Activated CD4-positive, CD25-positive, alpha-beta regulatory T cell treated with anti-CD3 and anti-CD28 coated beads, Interleukin-2, amount 50 U/mL, for 24 hours (primary cell): Measurements from ENCODE around the gene ROBO3.

ENCODE experiments used
- ATAC-seq, 2 donors: fragments of 150-1000 bp; cut with Tn5 transposase; one replicate each; pipeline ENCODE4 v1.10.0; 2021; ENCODE audit warnings: mild to moderate bottlenecking in 1 of 2, moderate library complexity in 1 of 2

ROBO3 gene, protein sequence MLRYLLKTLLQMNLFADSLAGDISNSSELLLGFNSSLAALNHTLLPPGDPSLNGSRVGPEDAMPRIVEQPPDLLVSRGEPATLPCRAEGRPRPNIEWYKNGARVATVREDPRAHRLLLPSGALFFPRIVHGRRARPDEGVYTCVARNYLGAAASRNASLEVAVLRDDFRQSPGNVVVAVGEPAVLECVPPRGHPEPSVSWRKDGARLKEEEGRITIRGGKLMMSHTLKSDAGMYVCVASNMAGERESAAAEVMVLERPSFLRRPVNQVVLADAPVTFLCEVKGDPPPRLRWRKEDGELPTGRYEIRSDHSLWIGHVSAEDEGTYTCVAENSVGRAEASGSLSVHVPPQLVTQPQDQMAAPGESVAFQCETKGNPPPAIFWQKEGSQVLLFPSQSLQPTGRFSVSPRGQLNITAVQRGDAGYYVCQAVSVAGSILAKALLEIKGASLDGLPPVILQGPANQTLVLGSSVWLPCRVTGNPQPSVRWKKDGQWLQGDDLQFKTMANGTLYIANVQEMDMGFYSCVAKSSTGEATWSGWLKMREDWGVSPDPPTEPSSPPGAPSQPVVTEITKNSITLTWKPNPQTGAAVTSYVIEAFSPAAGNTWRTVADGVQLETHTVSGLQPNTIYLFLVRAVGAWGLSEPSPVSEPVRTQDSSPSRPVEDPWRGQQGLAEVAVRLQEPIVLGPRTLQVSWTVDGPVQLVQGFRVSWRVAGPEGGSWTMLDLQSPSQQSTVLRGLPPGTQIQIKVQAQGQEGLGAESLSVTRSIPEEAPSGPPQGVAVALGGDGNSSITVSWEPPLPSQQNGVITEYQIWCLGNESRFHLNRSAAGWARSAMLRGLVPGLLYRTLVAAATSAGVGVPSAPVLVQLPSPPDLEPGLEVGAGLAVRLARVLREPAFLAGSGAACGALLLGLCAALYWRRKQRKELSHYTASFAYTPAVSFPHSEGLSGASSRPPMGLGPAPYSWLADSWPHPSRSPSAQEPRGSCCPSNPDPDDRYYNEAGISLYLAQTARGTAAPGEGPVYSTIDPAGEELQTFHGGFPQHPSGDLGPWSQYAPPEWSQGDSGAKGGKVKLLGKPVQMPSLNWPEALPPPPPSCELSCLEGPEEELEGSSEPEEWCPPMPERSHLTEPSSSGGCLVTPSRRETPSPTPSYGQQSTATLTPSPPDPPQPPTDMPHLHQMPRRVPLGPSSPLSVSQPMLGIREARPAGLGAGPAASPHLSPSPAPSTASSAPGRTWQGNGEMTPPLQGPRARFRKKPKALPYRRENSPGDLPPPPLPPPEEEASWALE (N-terminal part only)

DNA sequence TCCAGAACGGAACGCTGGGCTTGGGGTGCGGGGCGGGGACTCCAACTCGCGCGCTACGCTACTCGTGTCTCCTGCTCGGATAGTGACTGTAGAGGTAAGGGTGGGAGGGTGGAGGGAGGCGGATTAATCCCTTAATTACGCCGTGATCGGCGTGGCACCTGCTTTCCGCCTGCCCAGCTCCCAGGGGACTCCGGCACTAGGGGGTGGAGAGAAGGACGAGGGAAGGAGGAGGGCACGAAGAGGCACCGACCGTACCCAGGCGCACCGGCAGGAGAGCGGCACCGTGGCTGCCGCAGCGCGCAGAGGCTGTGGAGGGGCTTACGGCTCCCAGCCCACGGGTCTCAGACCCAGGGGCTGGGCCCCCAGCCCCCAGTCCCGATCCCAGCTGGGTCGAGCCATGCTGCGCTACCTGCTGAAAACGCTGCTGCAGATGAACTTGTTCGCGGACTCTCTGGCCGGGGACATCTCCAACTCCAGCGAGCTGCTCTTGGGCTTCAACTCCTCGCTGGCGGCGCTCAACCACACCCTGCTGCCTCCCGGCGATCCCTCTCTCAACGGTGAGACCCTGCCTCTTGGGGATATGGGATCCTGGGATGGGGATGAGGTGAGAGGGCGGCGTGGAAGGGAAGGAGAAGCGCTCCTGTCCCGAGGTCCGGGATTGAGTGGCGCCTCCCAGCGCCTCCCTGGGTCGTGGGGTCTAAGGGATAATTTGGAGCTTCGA is at the start of gene ROBO3:
Gene ROBO3 (plus strand): TSS at position 252 of the 721 bp plus-strand sequence. CDS start 146 bp downstream, at position 398.
- no peak for ATAC-seq

DNA sequence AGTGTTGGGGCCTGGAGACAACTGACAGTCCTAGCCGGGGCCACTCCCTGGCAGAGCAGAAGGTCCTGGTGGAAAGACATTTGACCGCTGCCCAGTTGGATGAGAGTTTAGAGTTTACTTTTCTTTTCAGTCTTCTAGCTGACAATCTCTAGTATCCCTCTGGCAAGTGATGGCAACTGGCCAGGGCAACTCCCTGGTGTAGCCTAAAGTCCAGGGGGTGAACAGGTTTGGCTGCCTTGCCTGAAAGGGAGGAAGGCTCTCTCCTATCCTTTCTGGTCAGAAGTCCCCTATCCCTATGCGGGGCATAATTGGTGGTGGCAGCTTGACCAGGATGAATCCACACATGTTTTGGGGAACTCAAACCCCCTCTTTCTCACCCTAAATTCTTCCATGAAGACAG is 48.2 kb upstream of the ROBO3 start:
- ATAC-seq: no peak

DNA sequence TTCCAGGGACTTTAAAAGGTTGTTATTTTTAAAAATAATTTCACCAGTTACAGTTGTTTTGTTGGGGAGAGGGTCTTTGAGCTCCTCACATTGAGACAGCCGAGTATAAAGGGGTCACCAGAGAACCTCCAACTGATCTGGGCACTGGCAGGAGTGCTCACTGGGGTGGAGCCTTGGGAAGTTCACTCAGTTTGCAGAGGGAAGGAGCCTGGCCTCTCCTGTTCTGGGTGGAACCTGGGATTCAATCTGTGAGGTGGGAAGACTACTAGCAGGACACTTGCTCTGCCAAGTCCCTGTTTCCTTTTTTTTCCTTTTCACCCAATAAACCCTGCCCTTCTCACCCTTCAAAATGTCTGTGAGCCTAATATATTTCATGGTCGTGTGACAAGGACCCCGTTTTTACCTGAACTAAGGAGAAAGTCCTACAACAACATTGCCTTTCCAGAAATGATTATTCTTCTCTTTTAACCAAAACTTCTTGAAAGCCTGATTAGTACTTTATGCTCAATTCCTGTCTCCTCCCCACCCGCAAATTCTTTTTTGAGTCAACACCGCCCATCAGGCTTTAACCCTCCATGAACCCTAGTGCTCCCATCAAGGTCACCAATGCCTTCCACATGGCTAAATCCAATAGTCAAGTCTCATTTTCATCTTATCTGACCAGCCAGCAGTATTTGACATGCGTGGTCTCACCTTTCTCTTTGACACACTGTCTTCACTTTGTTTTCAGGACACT is 43.1 kb upstream of the ROBO3 start:
- ATAC-seq: no peak

DNA sequence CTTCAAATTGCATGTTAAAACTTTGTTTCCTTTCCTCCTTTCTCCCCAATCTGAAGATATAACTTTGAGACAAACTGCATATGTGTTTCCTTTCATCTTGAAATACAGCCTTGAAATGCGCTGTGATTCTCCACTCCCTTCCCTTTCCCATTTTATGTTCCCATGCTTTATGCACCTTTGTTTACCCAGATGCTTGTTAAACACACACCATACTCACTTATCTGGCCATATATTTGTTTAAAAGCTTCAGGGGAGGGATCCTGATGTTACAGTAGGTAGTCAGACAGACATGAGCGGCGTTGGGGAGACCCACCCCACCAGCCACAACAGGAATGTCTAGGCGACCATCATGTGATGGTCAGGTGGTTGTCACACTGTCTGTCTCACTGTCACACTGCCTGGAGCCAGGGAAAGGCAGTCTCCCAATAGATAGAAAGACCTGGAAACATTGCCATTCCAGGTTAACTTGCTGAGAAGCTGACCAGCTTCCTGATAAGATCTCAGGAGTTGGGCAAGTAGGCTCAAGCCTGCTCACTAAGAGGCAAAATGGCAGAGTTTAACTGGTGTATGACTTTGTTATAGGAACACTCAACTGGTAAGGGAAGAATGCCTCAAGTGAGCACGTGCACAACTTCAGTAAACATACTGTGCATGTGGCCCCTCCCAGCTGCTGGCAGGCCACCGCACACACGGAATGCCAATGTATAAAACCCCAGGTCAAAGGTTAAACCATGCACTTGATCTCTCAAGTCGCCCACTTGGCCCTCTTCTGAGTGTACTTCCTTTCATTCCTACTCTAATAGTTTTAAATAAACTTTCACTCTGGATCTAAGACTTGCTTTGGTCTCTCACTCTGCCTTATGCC is 41.5 kb upstream of the ROBO3 start:
- no peak for ATAC-seq

DNA sequence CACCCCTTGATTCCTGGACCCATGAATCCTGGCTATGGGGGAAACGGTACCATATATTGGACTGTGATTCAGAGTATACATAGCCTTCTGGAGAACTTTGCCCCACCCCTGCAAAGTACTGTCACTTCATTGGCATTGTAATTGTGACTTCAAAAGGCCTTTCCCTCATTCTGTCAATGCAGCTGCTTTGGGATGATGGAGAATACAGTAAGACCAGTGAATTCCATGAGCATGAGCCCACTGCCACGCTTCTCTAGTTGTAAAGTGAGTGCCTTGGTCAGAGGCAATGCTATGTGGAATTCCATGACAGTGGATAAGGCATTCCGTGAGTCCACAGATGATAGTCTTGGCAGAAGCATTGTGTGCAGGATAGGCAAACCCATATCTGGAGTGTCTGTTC is 39.4 kb upstream of the ROBO3 start:
- no peak for ATAC-seq

DNA sequence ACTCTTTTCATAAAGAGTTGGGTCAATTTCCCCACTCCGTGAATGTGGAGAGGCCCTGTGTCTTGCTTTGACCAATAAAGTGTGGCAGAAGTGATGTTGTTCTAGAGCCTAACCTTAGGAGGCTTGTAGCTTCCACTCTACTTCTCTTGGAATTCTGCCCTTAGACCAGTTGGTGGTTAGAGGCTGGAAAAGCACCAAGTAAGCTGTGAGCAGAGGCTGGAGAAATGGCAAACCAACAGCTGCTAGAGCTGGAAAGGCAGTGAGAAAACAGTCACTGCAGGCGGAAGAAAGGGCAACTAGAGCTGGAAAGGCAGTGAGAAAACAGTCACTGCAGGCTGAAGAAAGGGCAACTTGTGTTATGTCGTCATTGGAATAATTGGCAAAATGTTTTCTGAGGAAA is 35.2 kb upstream of the ROBO3 start:
- ATAC-seq: no peak

DNA sequence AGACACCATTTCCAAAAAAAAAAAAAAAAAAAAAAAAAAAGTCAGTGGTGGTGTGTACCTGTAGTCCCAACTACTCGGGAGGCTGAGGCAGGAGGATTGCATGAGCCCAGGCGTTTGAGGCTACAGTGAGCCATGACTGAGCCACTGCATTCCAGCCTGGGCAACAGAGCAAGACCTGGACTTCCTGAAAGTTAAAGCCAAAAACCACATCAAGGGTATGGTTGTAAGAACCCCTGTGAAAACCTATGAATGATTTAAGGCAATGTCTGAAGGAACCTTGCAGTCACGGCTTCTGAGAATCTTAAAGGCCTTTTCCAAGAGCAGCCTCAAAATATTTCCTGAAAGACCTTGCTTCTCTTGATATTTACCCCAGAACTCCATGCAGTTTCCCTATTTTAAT is 34.5 kb upstream of the ROBO3 start:
- ATAC-seq: no peak

DNA sequence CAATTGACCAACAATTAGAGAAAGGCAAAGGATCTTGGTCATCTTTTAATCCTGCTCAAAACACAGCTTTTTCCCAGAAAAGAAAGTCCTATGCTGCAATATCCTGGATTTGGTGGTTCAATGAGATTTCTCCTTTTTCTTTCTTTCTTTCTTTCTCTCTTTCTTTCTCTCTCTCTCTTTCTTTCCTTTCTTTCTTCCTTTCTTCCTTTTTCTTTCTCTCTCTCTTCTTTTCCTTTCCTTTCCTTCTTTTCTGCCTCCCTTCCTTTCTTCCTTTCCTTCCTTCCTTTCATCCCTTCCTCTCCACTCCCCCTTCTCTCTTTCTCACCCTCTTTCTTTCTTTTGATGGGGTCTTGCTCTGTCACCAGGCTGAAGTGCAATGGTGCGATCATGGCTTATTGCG is 33.3 kb upstream of the ROBO3 start:
- no peak for ATAC-seq

DNA sequence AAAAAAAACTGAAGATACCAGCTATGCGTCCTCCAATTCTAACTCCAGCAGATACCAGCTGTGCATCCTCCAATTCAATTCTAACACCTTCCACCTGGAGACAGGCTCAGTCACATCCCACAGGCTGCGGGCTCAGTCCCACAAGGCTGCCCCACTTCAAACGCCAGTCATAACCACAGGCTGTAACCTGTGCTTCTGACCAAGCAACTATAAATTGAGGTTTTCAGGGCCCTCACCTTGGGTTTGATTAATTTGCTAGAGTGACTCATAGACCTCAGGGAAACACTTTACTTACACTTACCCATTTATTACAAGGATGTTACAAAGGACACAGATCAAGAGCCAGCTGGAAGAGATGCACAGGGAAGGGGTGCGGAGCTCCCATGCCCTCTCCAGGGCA is 32.7 kb upstream of the ROBO3 start:
- ATAC-seq: no peak

DNA sequence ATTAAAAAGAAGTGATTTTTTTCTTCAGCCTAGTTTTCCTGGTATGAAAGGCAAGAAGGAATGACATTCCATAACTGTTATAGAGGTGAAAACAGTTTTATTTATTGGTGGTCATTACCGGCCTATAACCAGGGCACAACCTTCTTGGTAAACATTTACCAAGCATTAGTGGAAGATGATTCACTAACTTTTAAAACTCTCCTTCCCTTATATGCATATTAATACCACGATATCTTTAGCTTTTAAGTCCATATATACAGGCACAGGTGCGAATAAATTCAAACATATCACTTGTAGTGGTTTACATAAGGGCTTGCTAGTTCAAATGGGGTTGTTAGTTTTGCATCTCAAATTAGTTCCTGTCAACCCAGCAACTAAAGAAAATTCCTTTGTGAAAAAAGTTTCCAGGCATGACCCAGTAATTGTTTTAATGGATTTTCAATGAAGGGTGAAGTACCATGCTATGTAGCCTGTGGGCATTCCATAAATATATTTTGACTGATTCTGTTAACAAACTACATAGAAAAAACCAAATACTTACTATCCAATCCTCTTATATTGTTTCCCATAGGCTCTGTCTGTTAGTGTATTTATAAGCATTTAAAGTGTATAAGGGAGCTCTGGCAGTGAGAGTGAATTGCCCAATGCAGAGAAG is 30.6 kb upstream of the ROBO3 start:
- ATAC-seq: no peak

DNA sequence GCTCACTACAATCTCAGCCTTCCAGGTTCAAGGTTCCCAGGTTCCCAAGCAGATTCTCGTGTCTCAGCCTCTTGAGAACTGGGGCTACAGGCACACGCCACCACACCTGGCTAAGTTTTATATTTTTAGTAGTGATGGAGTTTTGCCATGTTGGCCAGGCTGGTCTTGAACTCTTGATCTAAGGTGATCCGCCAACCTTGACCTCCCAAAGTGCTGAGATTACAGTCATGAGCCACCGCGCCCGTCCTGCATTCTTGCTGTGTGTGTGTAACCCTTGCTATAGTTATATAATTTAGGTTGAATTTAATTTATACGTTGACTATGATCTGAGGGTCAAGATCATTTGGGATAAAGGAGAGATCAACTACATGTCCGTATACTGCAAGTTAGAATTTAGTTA is 29.3 kb upstream of the ROBO3 start:
- ATAC-seq: no peak

DNA sequence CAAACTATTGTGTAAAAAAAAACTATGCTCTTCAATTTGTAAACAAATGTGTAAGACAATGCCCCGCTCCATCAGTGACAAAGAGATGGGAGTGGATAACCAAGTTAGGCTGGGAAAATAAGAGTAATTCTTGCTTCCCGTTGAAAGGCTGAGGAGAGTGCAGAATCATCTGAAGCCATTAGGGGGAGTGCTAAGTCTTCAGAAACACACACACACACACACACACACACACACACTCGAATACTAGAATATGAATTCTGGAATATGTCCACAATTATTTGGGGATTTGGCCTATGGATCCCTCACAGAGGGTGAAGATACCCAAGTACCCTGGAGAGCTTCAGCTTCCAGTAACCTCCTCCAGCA is 27.8 kb upstream of the ROBO3 start:
- ATAC-seq: no peak

DNA sequence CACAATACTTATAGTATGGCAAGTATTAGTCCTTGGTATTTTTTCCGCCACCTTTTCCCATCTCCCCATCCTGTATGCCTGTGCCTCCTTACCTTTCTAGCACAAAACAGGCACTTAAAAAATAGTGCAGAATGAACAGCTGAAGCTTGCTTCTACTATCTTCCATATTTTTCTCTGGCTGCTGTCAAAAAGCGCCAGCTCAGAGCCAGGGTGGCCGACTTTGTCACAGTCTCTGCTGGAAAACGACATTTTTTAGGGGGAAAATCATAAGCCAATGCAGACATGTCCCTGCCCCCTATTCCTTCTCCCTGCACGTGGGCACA is 26.5 kb upstream of the ROBO3 start:
- no peak for ATAC-seq

DNA sequence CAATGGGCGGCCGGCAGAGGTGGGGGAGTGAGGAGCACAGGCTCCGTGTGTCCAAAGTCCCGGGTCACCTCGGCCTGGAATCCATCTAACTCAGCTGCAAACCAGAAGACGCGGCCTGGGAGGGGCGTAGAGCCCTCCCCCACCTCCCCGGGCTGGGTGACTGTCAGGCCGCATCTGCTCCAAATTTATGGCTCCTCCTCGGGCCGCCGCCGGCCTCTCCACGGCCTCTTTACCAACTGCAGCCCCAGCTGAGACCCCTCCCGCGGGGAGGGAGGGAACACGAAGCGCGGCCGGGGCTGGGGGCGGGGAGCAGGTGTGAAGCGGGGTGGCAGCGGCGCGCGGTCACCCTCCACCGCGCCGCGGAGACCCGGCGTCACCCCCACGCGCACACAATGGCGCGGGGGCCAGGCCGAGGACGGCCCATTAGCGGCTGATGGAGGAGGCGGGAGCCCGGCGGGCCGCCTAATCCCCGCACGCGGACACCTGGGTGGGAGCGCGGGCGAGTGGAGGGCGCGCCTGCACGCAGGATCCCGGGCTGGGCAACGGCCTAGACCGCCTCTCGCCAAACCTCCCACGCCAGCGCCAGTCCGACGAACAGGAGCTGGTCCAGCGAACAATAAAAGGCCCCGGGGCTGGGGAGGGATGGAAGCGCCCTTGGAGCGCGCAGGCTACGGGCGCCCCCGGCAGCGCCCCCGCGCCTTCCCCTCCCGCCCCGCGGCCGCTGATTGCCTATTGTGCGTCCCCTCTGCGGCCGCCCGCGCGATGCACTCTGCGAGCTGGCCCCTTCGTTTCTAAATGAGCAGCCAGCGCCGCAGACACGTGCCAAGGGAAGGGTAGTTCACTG is 25.9 kb upstream of the ROBO3 start:
- no peak for ATAC-seq

DNA sequence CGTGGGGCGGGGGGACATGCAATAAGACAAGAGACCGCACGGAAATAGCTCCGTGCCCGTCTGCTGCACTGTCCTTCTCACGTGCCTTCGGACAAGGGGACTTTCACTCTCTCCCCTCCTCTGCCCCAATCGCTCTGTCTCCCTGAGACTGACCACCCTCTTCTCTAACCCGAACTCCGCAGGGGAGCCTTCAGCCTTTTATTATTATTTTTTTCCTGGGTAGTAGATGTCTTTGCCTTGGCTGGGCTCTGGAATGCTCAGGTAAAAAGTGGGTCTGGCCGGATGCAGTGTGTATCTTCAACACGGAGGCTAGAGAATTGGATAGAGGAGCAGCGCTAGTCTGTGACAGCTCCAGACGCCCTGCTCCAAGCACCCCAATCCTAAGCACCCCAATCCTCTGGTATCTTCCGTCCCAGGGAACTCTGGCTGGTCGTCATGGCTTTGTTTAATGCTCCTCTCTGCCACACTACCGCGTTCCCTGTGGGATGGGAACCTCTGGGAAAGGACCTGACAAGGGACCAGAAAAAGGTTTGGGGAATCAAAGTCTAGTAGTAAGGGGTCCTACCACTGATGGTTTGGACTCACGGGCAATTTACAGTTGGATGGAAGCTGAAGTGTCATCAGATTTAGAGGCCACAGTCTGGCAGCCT is 25.1 kb upstream of the ROBO3 start:
- no peak for ATAC-seq

DNA sequence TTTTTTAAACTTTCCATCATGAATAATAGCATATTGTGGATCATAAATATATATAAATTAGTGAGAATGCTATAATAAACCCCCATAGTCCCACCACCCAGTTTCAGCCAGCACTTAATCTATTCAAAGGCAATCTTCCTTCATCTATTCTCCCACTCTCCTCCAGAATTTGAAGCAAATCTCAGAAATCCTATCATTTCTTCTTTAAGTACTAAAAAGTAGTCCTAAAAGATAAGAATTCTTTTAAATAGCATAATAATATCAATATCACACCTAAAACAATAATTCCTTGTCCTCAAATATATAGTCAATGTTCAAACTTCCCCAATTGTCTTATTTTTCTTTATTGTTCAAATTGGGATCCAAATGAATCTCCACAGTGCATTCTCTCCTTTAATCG is 24.6 kb upstream of the ROBO3 start:
- ATAC-seq: no peak

DNA sequence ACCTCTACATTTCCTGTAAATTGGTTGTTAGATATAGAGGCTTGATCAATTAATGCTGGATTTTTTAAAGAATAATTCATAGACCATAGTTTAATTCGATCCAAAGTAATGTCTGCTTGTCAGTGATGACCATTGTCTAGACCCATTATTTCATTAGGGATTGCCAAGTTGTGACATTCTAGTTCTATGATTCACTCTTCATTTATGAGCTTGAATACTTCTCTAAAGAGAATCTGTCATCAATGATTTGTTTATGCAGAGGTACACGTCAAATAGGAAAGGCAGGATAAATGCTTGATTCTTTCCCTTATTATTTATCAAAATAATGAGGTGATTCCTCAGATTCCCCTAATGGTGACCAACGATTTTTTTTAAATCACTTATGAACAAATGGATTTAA is 24.0 kb upstream of the ROBO3 start:
- ATAC-seq: no peak

DNA sequence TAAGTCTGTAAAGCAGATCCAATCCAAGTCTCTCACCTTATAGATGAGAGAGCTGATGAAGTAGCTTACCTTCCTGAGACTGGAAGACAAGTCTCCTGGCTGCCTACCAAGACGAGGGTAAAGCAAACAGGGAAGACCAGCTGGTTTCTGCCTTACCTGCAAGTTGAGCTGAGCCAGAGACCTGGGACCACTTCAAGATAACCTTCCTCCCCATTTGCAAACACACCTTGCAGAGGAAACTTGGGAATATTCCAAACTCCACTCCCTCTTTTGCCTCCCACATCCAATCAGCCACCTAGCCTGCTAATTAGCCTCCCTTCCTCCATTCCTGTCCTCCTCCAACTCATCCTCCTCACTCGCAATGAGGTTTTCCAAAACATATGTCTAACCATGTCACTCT is 23.4 kb upstream of the ROBO3 start:
- ATAC-seq: no peak

DNA sequence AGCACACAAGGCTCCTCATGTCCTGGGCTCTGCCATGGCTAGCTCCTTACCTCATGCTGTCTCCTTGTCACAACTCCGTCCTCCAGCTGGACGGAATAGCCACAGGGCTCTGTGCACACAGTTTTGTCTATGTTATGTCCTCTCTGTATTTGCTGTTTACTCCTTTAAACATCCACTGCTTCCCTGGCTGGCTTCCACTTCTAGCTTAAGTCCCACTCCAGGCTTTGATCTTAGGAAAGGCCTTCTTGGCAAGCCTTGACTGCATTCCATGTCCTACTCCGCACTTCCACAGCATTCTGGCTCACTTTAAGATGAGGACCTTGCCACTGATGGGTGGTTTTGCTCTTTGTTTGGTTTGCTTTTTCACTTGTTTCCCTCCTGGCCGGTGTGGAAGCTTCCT is 22.9 kb upstream of the ROBO3 start:
- ATAC-seq: no peak
